COLO829 (cell line): ENCODE results near the gene ZNF76.
A peak's percentile ranks its signal among the peaks of the same experiment; 100 is the strongest.
"Not testable (repeated sequence)": the region's sequence is repeated elsewhere in the genome, so short reads cannot be mapped to it uniquely, and the experiment has no call there.

Source experiments
- DNase-seq: peaks from one replicate; pipeline ENCODE4 v3.0.0; 2012; ENCODE audit warnings: low spot score

ZNF76 gene

GRCh38 chr6:35330541-35331119 is 71.1 kb downstream of the ZNF76 start:
- no peak for DNase-seq

DNA sequence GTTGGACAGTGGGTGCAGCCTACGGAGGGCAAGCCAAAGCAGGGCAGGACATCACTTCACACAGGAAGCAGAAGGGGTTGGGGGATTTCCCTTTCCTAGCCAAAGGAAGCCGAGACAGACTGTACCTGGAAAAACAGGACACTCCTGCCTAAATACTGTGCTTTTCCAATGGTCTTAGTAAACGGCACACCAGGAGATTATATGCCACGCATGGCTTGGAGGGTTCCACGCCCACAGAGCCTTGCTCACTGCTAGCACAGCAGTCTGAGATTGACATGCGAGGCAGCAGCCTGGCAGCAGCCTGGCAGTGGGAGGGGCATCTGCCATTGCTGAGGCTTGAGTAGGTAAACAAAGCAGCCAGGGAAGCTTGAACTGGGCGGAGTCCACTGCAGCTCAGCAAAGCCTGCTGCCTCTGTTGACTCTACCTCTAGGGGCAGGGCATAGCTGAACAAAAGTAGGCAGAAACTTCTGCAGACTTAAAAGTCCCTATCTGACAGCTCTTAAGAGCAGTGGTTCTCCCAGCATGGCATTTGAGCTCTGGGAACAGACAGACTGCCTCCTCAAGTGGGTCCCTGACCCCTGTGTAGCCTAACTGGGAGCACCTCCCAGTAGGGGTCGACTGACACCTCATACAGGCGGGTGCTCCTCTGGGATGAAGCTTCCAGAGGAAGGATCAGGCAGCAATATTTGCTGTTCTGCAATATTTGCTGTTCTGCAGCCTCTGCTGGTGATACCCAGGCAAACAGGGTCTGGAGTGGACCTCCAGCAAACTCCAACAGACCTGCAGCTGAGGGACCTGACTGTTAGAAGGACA is 72.7 kb downstream of the ZNF76 start:
- not testable (repeated sequence) for DNase-seq

- no peak for DNase-seq
Observed at GRCh38 chr6:35341557-35341956, 82.0 kb downstream of the ZNF76 start.

GRCh38 chr6:35342258-35343091 is 82.9 kb downstream of the ZNF76 start, which contains the start of gene PPARD:
TSS of gene PPARD (plus strand) at chr6:35342558. CDS start at chr6:35411088, 68,530 bp downstream.
- peak; percentile 99 for DNase-seq

DNA sequence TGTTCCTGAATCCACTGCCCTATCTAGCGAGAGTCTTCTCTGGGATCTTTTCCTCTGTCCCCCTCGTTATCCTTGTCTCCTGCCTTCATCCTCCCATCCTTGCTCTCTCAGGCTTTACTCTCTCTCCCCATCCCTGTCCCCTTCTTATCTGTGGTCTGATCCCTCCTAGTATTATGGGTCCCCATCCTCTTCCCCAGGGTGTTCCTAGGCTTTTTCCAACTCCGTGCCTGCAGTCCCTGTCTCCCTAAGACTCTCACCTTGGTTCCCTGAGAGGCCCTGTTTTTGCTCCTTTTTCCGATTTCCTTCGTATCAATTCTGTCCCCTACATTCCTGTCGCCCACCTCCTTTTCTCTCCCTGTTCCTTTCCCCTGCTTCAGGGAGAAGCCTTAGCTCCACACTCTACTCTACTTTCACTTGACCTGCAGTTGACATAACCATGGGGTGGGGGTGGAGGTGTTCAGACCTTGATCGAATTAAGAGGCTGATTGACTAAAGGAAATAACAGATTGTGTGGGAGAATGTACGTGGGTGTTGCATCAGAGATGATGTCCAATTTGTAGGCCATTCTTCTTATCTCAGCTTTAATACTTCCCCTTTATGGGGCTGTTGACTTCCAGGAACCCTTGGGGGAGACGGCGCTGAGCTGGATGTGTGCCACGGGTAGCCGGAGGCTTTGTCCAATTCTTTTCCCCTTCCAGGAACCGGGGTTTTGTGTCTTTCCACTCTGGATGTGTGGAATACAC is 83.7 kb downstream of the ZNF76 start:
- DNase-seq = no peak

DNA sequence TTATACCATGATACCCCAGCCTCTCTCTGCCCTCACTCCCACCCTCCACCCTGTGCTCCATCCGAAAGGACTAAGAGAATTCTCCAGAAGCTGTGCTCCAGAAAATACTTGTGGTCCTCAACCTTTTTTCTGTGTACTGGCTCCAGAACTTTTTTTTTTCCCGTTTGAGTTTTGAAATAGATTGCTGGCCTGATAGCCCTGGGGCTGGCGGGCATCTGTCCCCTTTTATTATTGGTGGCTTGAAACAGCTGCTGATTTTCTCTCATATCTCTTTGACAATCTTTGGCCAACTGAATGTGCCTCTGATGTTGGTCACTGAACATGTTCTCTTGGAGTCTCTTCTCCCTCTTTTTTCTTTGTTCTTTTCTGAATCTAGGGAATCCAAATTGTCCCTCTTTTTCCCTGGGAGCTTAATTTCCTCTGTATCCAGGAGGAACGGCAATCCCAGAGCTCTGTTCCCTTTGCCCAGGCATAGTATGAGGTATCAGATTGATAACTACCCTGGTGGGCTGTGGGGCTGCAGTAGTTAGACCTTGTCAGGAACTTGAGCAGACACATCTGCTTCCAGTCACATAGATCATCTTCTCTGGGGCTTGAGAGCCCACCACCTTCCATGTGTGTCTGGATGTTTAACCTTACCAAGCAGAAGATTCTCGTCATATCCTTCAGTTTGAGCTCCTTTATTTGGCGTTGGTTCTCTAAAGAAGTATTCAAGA is 84.5 kb downstream of the ZNF76 start:
- DNase-seq = no peak
